Erythroblast (primary cell): Measurements from ENCODE around the gene MOB3A.

Source experiments
- GATA1 ChIP-seq: IDR thresholded peaks from 2 replicates; pipeline ENCODE4 v1.6.1; 2011; ENCODE audit warnings: low read depth, mild to moderate bottlenecking, control low read depth, low read length, moderate library complexity
- POLR2A ChIP-seq: IDR thresholded peaks from 2 replicates; pipeline ENCODE4 v1.6.1; 2011; ENCODE audit warnings: mild to moderate bottlenecking, low read length

GRCh38 chr19:2126879-2127518 is 30.9 kb upstream of the MOB3A start:
- TF ChIP-seq POLR2A: no peak
- TF ChIP-seq GATA1: no peak
